Rectal smooth muscle tissue (tissue), 1 donor: ENCODE data around the gene WDR73.

Experiments used
- H3K27ac ChIP-seq: one replicate; pipeline ENCODE4 v1.7.0; 2013; ENCODE audit warnings: low read depth, low read length, inconsistent platforms
- H3K27me3 ChIP-seq: one replicate; pipeline ENCODE4 v1.7.0; 2013; ENCODE audit warnings: low read length; ENCODE audit not compliant: control insufficient read depth, insufficient read depth
- H3K36me3 ChIP-seq: one replicate; pipeline ENCODE4 v1.7.0; 2013; ENCODE audit warnings: low read length; ENCODE audit not compliant: control insufficient read depth, insufficient read depth
- H3K4me1 ChIP-seq: one replicate; pipeline ENCODE4 v1.7.0; 2013; ENCODE audit warnings: low read length; ENCODE audit not compliant: control insufficient read depth, insufficient read depth
- H3K4me3 ChIP-seq: one replicate; pipeline ENCODE4 v1.7.0; 2013; ENCODE audit warnings: low read length
- H3K9ac ChIP-seq: one replicate; pipeline ENCODE4 v1.7.0; 2013; ENCODE audit warnings: low read length

Gene WDR73

GRCh38 chr15:84671211-84671610 lies 17.1 kb upstream of the WDR73 start:
- Histone ChIP-seq H3K9ac (no peak overlapping the region), H3K4me3 (no peak overlapping the region), H3K27me3 (no peaks in the 10 kb centered on the region), H3K27ac (no peak overlapping the region), H3K36me3 (peaks cover 3% of the 10 kb centered on the region), H3K4me1 (no peaks in the 10 kb centered on the region)

GRCh38 chr15:84669726-84670125 lies 15.6 kb upstream of the WDR73 start:
- Histone ChIP-seq H3K36me3 (peaks cover 3% of the 10 kb centered on the region), H3K27ac (no peak overlapping the region), H3K27me3 (no peaks in the 10 kb centered on the region), H3K4me3 (no peak overlapping the region), H3K9ac (no peak overlapping the region), H3K4me1 (no peaks in the 10 kb centered on the region)

GRCh38 chr15:84668221-84668982 lies 14.3 kb upstream of the WDR73 start:
- Histone ChIP-seq H3K27me3 (no peaks in the 10 kb centered on the region), H3K9ac (no peak overlapping the region), H3K4me1 (no peaks in the 10 kb centered on the region), H3K4me3 (no peak overlapping the region), H3K36me3 (peaks cover 3% of the 10 kb centered on the region), H3K27ac (no peak overlapping the region)

GRCh38 chr15:84666373-84666772 lies 12.3 kb upstream of the WDR73 start:
- Histone ChIP-seq H3K4me3 (no peak overlapping the region), H3K4me1 (no peaks in the 10 kb centered on the region), H3K27me3 (no peaks in the 10 kb centered on the region), H3K9ac (no peak overlapping the region), H3K36me3 (peaks cover 3% of the 10 kb centered on the region), H3K27ac (no peak overlapping the region)

GRCh38 chr15:84661001-84661400 lies 6.9 kb upstream of the WDR73 start:
- Histone ChIP-seq H3K36me3 (no peaks in the 10 kb centered on the region), H3K27ac (no peak overlapping the region), H3K27me3 (no peaks in the 10 kb centered on the region), H3K4me3 (no peak overlapping the region), H3K9ac (no peak overlapping the region), H3K4me1 (peaks cover 3% of the 10 kb centered on the region)

DNA sequence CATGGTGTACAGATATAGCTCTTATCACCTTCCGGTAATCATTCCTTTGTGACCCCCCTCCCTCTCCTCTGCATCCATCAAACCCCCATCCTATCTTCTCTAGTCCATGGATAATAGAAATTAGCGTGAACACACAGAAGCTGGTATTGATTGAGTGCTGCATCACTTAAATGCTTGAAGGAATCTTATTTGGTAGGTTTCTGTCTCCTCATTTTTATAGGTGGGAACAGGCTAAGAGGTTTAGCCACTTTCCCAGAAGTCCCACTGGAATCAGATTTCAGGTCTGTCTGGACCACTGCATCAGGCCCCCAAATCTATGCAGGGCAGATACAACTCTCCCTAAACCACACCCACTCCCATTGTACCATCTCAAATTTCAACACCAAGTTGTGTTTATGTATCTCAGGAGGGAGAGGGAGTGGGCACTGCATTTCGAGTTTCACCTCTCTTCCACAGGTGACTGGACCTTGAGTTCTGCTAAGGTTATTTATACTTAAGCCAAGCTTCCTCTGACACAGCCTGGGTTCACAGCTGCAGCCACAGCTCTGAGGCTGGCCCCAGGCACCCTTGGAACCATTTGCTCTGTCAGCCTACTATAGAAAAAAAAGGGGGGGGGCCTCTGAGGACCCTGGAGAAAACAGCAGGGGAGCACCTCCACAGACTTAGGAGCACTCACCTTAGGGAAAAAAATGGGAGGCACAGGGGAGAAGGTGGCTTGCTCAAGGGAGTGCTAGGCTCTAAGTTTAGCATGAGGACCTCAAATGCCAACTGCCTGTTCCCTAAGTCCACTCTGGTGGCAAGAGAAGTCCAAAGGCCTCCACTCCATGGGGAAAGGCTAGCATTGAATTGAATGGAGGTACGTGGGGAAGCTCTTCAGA lies 6.1 kb upstream of the WDR73 start:
- Histone ChIP-seq H3K9ac (no peak overlapping the region), H3K4me1 (peaks cover 3% of the 10 kb centered on the region), H3K27ac (no peak overlapping the region), H3K27me3 (no peaks in the 10 kb centered on the region), H3K4me3 (no peak overlapping the region), H3K36me3 (no peaks in the 10 kb centered on the region)

DNA sequence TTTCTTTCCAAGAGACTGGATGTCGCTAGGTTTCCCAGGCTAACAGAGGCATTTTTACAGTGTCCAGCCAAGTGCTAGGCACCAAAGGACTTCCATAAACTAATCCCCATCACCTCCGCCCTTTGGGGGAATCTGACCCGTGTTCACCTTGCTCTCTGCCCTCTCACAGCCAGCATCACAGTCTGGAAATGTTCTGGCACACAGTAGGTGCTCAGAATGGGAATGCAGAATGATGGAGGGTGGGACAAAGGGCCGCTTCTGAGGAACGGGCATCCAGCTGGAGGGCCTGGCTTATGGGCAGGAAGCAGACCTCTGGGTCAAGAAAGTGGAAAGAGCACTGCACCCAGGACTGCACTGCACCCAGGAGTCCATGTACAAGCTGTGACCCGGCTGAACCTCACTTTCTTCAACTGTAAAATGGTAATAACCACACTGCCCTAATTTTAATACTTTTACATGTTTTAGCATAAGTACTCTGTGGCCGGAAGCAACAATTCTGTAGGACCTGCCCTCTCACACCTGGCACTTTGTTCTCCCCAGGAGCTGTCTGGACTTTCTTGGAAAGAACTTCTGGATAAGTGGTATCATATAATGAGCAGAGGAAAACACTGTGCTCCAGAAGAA lies 4.8 kb upstream of the WDR73 start:
- peak overlapping the region; percentile 49 for H3K9ac ChIP-seq
- peaks cover 3% of the 10 kb centered on the region for H3K4me1 ChIP-seq
- H3K27me3 ChIP-seq = no peaks in the 10 kb centered on the region
- H3K36me3 ChIP-seq = no peaks in the 10 kb centered on the region
- H3K4me3 ChIP-seq = peak overlapping the region; percentile 68
- H3K27ac ChIP-seq = peak overlapping the region; percentile 76

DNA sequence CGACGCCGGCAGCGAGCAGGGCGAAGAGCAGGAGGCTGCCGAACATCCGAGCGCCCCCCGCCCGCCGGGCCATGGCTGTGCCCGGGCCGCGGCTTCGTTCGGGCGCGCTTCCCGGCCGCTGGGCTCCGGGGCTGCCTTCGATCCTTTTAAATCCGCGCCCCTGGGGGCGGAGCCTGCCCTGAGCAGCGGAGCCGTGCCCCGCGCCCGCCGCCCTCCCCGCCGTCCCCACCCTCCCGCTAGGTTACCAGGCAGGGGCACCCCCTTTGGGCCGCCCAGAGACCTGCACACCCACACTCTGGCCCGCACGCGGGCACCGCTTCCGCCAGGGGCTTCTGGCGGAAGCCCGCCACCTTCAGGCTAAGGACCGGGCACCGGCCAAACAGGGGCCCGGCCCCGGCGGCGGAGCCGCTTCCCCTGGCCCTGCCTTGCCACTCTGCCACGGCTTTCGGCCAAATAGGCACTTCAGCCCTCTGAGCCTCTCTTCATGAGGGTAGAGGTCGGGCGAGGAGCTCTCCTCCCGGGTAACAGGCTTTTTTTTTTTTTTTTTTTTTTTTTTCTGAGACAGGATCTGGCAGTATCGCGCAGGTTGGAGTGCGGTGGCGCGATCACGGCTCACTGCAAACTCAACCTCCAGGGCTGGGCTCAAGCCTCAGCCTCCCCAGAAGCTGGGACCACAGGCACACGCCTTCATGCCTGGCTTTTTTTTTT lies 4.2 kb upstream of the WDR73 start, which contains the start of gene NMB:
NMB (minus strand) TSS at position 120 of the 708 bp plus-strand sequence; CDS start at position 73, 47 bp downstream.
- H3K27me3 ChIP-seq = no peaks in the 10 kb centered on the region
- H3K4me3 ChIP-seq = peak within 1 kb of the TSS; percentile 68
- peak within 1 kb of the TSS; percentile 51 for H3K9ac ChIP-seq
- H3K36me3 ChIP-seq = no peaks in the 10 kb centered on the region
- peaks cover 9% of the 10 kb centered on the region for H3K4me1 ChIP-seq
- H3K27ac ChIP-seq = peak within 1 kb of the TSS; percentile 76

DNA sequence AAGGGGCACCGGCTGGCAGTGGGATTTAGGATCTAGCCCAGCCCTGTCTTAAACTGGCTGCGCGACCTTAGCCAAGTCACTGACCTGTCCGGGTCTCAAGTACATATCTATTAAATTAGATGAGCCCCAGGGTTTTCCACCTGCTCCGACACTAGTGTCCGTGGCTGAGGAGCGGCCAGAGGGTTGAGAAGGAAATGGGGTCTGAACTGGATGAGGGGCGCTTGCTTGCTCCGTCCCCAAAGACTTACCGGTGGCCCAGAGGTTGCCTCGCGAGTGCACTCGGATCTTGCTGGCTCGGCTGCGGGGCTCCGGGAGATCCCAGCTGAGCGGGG lies 3.6 kb upstream of the WDR73 start:
- Histone ChIP-seq H3K9ac (peak overlapping the region; percentile 51), H3K27ac (peak overlapping the region; percentile 76), H3K36me3 (no peaks in the 10 kb centered on the region), H3K4me1 (peaks cover 13% of the 10 kb centered on the region), H3K27me3 (no peaks in the 10 kb centered on the region), H3K4me3 (peak overlapping the region; percentile 68)

DNA sequence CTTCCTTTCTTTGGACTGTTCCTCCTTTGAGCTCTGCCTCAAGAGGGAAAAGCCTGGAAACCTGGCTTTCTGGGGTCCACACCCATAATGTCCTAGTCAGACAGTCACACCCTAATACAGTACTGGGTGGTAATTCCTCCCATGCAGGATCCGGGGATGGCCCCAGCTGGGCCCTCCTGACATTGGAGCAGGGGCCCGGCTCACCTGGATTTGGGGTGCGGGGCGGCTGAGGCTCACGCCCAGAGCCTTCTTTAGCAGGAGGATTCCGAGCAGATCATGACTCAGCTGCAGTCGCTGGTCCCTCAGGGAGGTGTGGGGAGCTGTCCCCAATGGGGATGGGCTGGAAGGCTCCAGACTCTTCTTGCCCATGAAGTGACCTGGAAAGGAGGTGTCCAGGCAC lies 2.9 kb upstream of the WDR73 start:
- Histone ChIP-seq H3K27me3 (no peaks in the 10 kb centered on the region), H3K4me3 (peak overlapping the region; percentile 68), H3K4me1 (peaks cover 14% of the 10 kb centered on the region)

DNA sequence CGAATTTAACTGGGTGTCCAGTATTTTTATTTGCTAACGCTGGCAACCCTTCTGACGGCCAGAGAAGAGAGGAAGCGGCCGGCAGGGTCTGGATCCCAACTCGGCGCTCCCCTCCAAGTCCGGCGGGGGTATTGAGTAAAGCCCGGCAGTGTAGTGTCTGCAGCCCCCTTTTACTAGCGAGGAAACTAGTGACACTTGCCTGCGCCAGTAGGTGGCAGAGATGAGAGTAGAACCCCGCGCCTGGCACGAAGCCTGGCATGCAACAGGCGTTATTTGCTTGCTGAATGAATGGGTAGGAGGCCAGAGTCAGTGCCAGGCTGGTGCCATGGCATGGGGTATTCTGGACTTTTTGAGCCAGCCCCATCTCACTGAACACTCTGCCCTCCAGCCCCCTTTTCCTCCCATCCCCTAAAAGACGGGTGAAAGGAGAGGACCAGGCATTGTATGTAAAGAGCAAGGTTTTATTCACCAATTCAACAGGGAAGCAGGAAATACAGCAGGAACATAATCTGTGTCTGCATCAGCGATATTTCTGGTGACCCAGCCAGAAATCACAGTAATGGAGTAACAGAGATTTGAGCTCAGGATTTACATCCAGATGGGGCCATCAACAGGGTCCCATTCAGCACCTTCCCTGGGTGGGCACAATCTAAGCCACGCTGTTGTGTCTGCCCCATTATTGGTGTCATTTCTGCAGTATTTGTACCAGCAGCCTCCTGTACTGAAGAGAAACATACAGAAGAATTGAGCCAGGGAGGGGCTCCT lies 788 bp upstream of the WDR73 start:
- H3K4me1 ChIP-seq = peaks cover 14% of the 10 kb centered on the region
- H3K27me3 ChIP-seq = no peaks in the 10 kb centered on the region
- H3K4me3 ChIP-seq = peak overlapping the region; percentile 98
- H3K9ac ChIP-seq = no peak overlapping the region
- peak overlapping the region; percentile 86 for H3K27ac ChIP-seq
- no peaks in the 10 kb centered on the region for H3K36me3 ChIP-seq

More for the DNA sequence above, 2.9 kb upstream of the WDR73 start:
- Histone ChIP-seq H3K36me3 (no peaks in the 10 kb centered on the region), H3K9ac (no peak overlapping the region), H3K27ac (no peak overlapping the region)
